ENCODE data around the gene RAPGEF5.

RAPGEF5 gene

GRCh38 chr7:22201186-22201880 is 155.6 kb downstream of the RAPGEF5 start:
- no peak overlapping the region for H3K27ac ChIP-seq
- TF ChIP-seq ZFX (IDR thresholded peaks at IDR 0.05): no peak
- TF ChIP-seq CTCF (conservative IDR thresholded peaks at IDR 0.05): no peak

- no peak overlapping the region for H3K27ac ChIP-seq
- no peak for TF ChIP-seq CTCF (conservative IDR thresholded peaks at IDR 0.05)
- no peak for TF ChIP-seq ZFX (IDR thresholded peaks at IDR 0.05)
These were observed 156.2 kb downstream of the RAPGEF5 start for GRCh38 chr7:22200777-22201176.

GRCh38 chr7:22200238-22200637 is 156.7 kb downstream of the RAPGEF5 start:
- no peak for TF ChIP-seq CTCF (conservative IDR thresholded peaks at IDR 0.05)
- TF ChIP-seq ZFX (IDR thresholded peaks at IDR 0.05): no peak
- no peak overlapping the region for H3K27ac ChIP-seq

- TF ChIP-seq ZFX (IDR thresholded peaks at IDR 0.05) (no peak), CTCF (conservative IDR thresholded peaks at IDR 0.05) (no peak)
- no peak overlapping the region for H3K27ac ChIP-seq
These were observed 159.6 kb downstream of the RAPGEF5 start for GRCh38 chr7:22197376-22197775.

- no peak overlapping the region for H3K27ac ChIP-seq
- TF ChIP-seq CTCF (conservative IDR thresholded peaks at IDR 0.05): no peak
- TF ChIP-seq ZFX (IDR thresholded peaks at IDR 0.05): no peak
These were observed 160.5 kb downstream of the RAPGEF5 start for GRCh38 chr7:22196429-22196828.

- TF ChIP-seq ZFX (IDR thresholded peaks at IDR 0.05) (no peak), CTCF (conservative IDR thresholded peaks at IDR 0.05) (no peak)
- H3K27ac ChIP-seq: no peak overlapping the region
These were observed 161.4 kb downstream of the RAPGEF5 start for GRCh38 chr7:22195397-22196172.

- TF ChIP-seq ZFX (IDR thresholded peaks at IDR 0.05) (no peak), CTCF (conservative IDR thresholded peaks at IDR 0.05) (no peak)
- H3K27ac ChIP-seq: no peak overlapping the region
These were observed 162.2 kb downstream of the RAPGEF5 start for GRCh38 chr7:22194658-22195273.

Measured in C4-2B (cell line).